Heart right ventricle (tissue), 16 donors: ENCODE results near the gene PCNA. TPM values are rescaled to one million over a fixed set of nuclear protein-coding genes. Genes with fewer than 3 reads are reported as not detected.
A peak's percentile ranks its signal among the peaks of the same experiment; 100 is the strongest.

ENCODE experiments used
- ATAC-seq, 8 donors: fragments of 200-7000 bp; cut with Tn5 transposase; one replicate each; pipeline ENCODE4 v1.9.1; 2020; ENCODE audit warnings: mild to moderate bottlenecking in 8 of 8, moderate library complexity in 8 of 8, moderate number of reproducible peaks in 1 of 8
- DNase-seq, 2 donors: peaks; one replicate each; pipeline ENCODE4 v3.0.0-alpha.2; 2020
- H3K27ac ChIP-seq, 10 donors: fragments of 200-600 bp; sonication (generic) in 2 of 10; one replicate each; pipeline versions ENCODE4 v1.5.0 to v1.8.0; 2020 to 2022; ENCODE audit warnings: mild to moderate bottlenecking in 3 of 10
- H3K27me3 ChIP-seq, 7 donors: fragments of 200-600 bp; one replicate each; pipeline ENCODE4 v1.8.0; 2021 to 2022; ENCODE audit warnings: mild to moderate bottlenecking in 2 of 7
- H3K36me3 ChIP-seq, 9 donors: fragments of 200-600 bp; sonication (generic) in 1 of 9; one replicate each; pipeline versions ENCODE4 v1.5.0 to v1.8.0; 2020 to 2022; ENCODE audit warnings: mild to moderate bottlenecking in 2 of 9
- H3K4me1 ChIP-seq, 9 donors: fragments of 200-600 bp; sonication (generic) in 1 of 9; one replicate each; pipeline versions ENCODE4 v1.5.0 to v1.8.0; 2020 to 2022; ENCODE audit warnings: mild to moderate bottlenecking in 4 of 9
- H3K4me3 ChIP-seq, 10 donors: fragments of 200-600 bp; sonication (generic) in 2 of 10; one replicate each; pipeline versions ENCODE4 v1.5.0 to v1.8.0; 2020 to 2022; ENCODE audit warnings: mild to moderate bottlenecking in 7 of 10, moderate library complexity in 2 of 10
- H3K9me3 ChIP-seq, 11 donors: fragments of 200-600 bp in 10 of 11; sonication (generic) in 2 of 11; one replicate each; pipeline versions ENCODE4 v1.5.0 to v1.8.0; 2013 to 2022; ENCODE audit warnings: mild to moderate bottlenecking in 2 of 11, control low read depth in 1 of 11, moderate library complexity in 1 of 11
- CTCF ChIP-seq, 9 donors: fragments of 200-600 bp; sonication (generic) in 2 of 9; IDR thresholded peaks; one replicate each; pipeline versions ENCODE4 v1.5.0 to v1.8.0; 2021 to 2022; ENCODE audit warnings: antibody characterized with exemption in 9 of 9, mild to moderate bottlenecking in 5 of 9, moderate library complexity in 1 of 9
- WGBS, 2 donors: extraction: QIAGEN DNeasy Blood & Tissue Kit; methylation state at CpG; one replicate each; pipeline ENCODE4 v1.1.7; 2013; ENCODE audit warnings: inconsistent platforms in 1 of 2; 5-methylcytosine and 5-hydroxymethylcytosine counted together
- intact Hi-C, 10 donors: fragments of 100-400 bp; cut with DNase I; formaldehyde crosslinking; loops; one replicate each; pipeline versions ENCODE4 v1.11.1 to v1.14.2; 2022
- polyA plus RNA-seq, 2 donors: library from polyadenylated mRNA; stranded (reverse); fragments of 200-250 nt; gene quantifications; one replicate each; pipeline ENCODE4 v1.2.3, GENCODE V29; 2013
- total RNA-seq, 10 donors: library from RNA; stranded (reverse); fragmentation: NEBNext Ultra II Directional in 3 of 10; extraction: Animal tissue kit (Norgen Biotek cat#: 25700) in 3 of 10; gene quantifications; one replicate each; pipeline versions ENCODE4 v1.2.1 to v1.2.4, GENCODE V29; 2021 to 2023
- donor health status: Arrhythmogenic right ventricular cardiomyopathy.
- donor health status: ischemic (EF 13 %, LVEDD 7.1; RV severe dilation, severe dysfunction).
- donor health status: healthy with polysubstance abuse.
- donor health status: DM: no; HTN: yes; CAD: no.
- donor health status: DM: no; HTN: no; CAD: no.
- donor health status: ischemic (EF 25% LVEDD 6.9; RV normal size, moderate dysfunction).
- donor health status: ischemic (EF 25% LVEDD 5.7; RV mildly dilated, moderate dysfunction).
- donor health status: healthy.
- donor health status: DM: yes; HTN: yes; CAD: no.
- donor health status: Ischemic cardiomyopathy.
- donor health status: ischemic (EF 35%, LVEDD 5.7; RV mildly dilated, moderate dysfunction).
- donor health status: nonischemic (EF 11% LVEDD 7.7; RV severe dilation, severe dysfunction).
- donor health status: DM: yes; HTN: yes; CAD: no.
- donor health status: PGD.
- donor health status: ischemic (EF 29% LVEDD 5.4; RV normal size, mild dysfunction).
- donor health status: nonischemic (EF 23%, LVEDD 6.1; RV moderate dilation, normal function).

PCNA gene
- total and polyA plus RNA-seq, 12 donors: 11.6 to 39.1 (median 21.4) TPM

- 0 to 1% methylated on average over 68 to 78 of the region's 78 CpGs for WGBS, 2 donors
- H3K4me3 ChIP-seq: peak within 1 kb of the TSS; percentile 83 to 98 (median 94)
- H3K9me3 ChIP-seq: no peaks in the 10 kb centered on the region
- peaks cover 0 to 12% (median 0%) of the 10 kb centered on the region in 9 donors for H3K36me3 ChIP-seq
- TF ChIP-seq CTCF (IDR thresholded peaks at IDR 0.05): peak; percentile 54 to 90 (median 71)
- intact Hi-C loops: loop anchor here in 9 of 10 donors (1.0 to 10.0 kb wide), 5 partner anchors 46 to 318 kb away; no protein-coding TSS in a partner anchor
- peak; percentile 100 for DNase-seq
- peak; percentile 97 to 99 (median 97) for ATAC-seq
- peak within 1 kb of the TSS; percentile 89 to 99 (median 98) for H3K27ac ChIP-seq
- peaks cover 7 to 60% (median 48%) of the 10 kb centered on the region in 9 donors for H3K4me1 ChIP-seq
- no peaks in the 10 kb centered on the region for H3K27me3 ChIP-seq
Observed at GRCh38 chr20:5126512-5127203, 6.9 kb upstream of the PCNA start, which contains the start of gene CDS2. TSS of gene CDS2 (plus strand) at chr20:5127008. CDS start at chr20:5127093, 85 bp downstream.

GRCh38 chr20:5122873-5123260 lies 3.1 kb upstream of the PCNA start:
- no peak for TF ChIP-seq CTCF (IDR thresholded peaks at IDR 0.05)
- Histone ChIP-seq H3K27ac (peak overlapping the region in 1 of 10 donors; percentile 8), H3K36me3 (peaks cover 0 to 6% (median 0%) of the 10 kb centered on the region in 9 donors), H3K9me3 (no peaks in the 10 kb centered on the region), H3K4me3 (no peak overlapping the region), H3K27me3 (no peaks in the 10 kb centered on the region), H3K4me1 (peaks cover 5 to 48% (median 32%) of the 10 kb centered on the region in 9 donors)
- WGBS, 2 donors: 83 to 90% methylated on average over 1 of the region's 1 CpG
- DNase-seq (no peak), ATAC-seq (no peak)
- intact Hi-C loops: loop anchor here in 4 of 10 donors (5.0 to 10.0 kb wide), 2 partner anchors 322 to 324 kb away; no protein-coding TSS in a partner anchor

- intact Hi-C loops: loop anchor here in 4 of 10 donors (5.0 to 10.0 kb wide), 2 partner anchors 325 to 327 kb away; no protein-coding TSS in a partner anchor
- Histone ChIP-seq H3K27ac (peak overlapping the region; percentile 69 to 90 (median 80)), H3K36me3 (peaks cover 0 to 34% (median 17%) of the 10 kb centered on the region in 9 donors), H3K9me3 (no peaks in the 10 kb centered on the region), H3K4me1 (peaks cover 5 to 41% (median 21%) of the 10 kb centered on the region in 9 donors), H3K27me3 (no peaks in the 10 kb centered on the region), H3K4me3 (peak overlapping the region; percentile 48 to 92 (median 74))
- ATAC-seq (no peak), DNase-seq (no peak)
- 0% methylated on average over 9 of the region's 9 CpGs for WGBS, 2 donors
- no peak for TF ChIP-seq CTCF (IDR thresholded peaks at IDR 0.05)
Observed at GRCh38 chr20:5120185-5120476, 373 bp upstream of the PCNA start.

GRCh38 chr20:5119143-5119434 lies 669 bp downstream of the PCNA start:
- H3K27ac ChIP-seq: peak overlapping the region in 8 of 10 donors; percentile 69 to 90 (median 81)
- H3K4me3 ChIP-seq: peak overlapping the region; percentile 48 to 92 (median 74)
- peaks cover 0 to 44% (median 25%) of the 10 kb centered on the region in 9 donors for H3K36me3 ChIP-seq
- H3K9me3 ChIP-seq: no peaks in the 10 kb centered on the region
- intact Hi-C loops: no loop called here
- no peaks in the 10 kb centered on the region for H3K27me3 ChIP-seq
- DNase-seq (no peak), ATAC-seq (no peak)
- 0% methylated on average over 21 of the region's 21 CpGs for WGBS, 2 donors
- no peak for TF ChIP-seq CTCF (IDR thresholded peaks at IDR 0.05)
- H3K4me1 ChIP-seq: peaks cover 5 to 41% (median 21%) of the 10 kb centered on the region in 9 donors
